Mucosa of descending colon (tissue), 3 donors: Measurements from ENCODE around the gene N4BP2L2. TPM values are rescaled to one million over a fixed set of nuclear protein-coding genes. Genes with fewer than 3 reads are reported as not detected.

Experiments
- ATAC-seq: fragments of 200-7000 bp; cut with Tn5 transposase; one replicate; pipeline ENCODE4 v1.9.1; 2020; ENCODE audit warnings: mild to moderate bottlenecking, moderate library complexity
- DNase-seq, 3 donors: peaks; one replicate each; pipeline ENCODE4 v3.0.0-alpha.2; 2020
- H3K36me3 ChIP-seq: fragments of 200-600 bp; one replicate; pipeline ENCODE4 v1.8.0; 2021; ENCODE audit warnings: low read depth, mild to moderate bottlenecking
- H3K4me1 ChIP-seq: fragments of 200-600 bp; one replicate; pipeline ENCODE4 v1.8.0; 2021; ENCODE audit warnings: low read depth, mild to moderate bottlenecking
- H3K4me3 ChIP-seq: fragments of 200-600 bp; one replicate; pipeline ENCODE4 v1.8.0; 2021; ENCODE audit warnings: mild to moderate bottlenecking
- H3K9me3 ChIP-seq: fragments of 200-600 bp; one replicate; pipeline ENCODE4 v1.8.0; 2021; ENCODE audit warnings: mild to moderate bottlenecking
- intact Hi-C, 2 donors: fragments of 100-400 bp; cut with DNase I in 1 of 2; cut with micrococcal nuclease in 1 of 2; formaldehyde crosslinking; loops; one replicate each; pipeline versions ENCODE4 v1.11.0 to v1.11.1; 2022; cut with DNase I, micrococcal nuclease
- total RNA-seq, 3 donors: library from RNA; stranded (reverse); fragmentation: NEBNext Ultra II Directional in 2 of 3; extraction: Animal tissue kit (Norgen Biotek cat#: 25700) in 2 of 3; gene quantifications; one replicate each; pipeline versions ENCODE4 v1.2.1 to v1.2.4, GENCODE V29; 2021 to 2023
- TF ChIP-seq, protein P1 (sequence below): fragments of 200-600 bp; IDR thresholded peaks from one replicate; pipeline ENCODE4 v1.8.0; 2022; ENCODE audit warnings: antibody characterized with exemption, mild to moderate bottlenecking
- donor health status: DM: no; HTN: no; CAD: no; lungs with moderate emphysema.
- donor health status: DM: no; HTN: no; CAD: no.
- donor health status: DM: no; HTN: yes; CAD: no.

The N4BP2L2 gene
- total RNA-seq, 3 donors from 2014 or later: 89.1 to 160 (median 120) TPM

DNA sequence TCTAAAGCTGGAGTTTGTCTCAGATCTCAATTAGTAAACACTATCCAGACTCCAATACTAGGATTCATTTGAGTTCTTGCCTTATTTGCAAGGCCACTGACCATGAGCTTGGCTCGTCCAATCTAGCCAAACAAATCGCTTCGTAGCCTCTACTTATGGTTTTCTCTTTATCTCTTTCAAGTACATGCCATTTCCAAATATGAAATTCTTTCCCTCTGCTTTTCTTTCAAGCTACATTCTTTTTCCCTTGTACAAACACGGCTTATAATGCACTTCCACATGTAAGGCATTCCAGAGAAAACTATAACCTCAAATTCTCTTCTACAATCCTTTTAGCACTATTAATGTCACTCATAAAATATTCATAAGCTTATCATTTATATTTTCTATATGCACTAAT lies 99.7 kb downstream of the N4BP2L2 start:
- Histone ChIP-seq H3K9me3 (no peaks in the 10 kb centered on the region), H3K36me3 (no peaks in the 10 kb centered on the region), H3K4me3 (no peak overlapping the region), H3K4me1 (no peaks in the 10 kb centered on the region)
- DNase-seq (no peak), ATAC-seq (no peak)
- TF ChIP-seq, protein P1, sequence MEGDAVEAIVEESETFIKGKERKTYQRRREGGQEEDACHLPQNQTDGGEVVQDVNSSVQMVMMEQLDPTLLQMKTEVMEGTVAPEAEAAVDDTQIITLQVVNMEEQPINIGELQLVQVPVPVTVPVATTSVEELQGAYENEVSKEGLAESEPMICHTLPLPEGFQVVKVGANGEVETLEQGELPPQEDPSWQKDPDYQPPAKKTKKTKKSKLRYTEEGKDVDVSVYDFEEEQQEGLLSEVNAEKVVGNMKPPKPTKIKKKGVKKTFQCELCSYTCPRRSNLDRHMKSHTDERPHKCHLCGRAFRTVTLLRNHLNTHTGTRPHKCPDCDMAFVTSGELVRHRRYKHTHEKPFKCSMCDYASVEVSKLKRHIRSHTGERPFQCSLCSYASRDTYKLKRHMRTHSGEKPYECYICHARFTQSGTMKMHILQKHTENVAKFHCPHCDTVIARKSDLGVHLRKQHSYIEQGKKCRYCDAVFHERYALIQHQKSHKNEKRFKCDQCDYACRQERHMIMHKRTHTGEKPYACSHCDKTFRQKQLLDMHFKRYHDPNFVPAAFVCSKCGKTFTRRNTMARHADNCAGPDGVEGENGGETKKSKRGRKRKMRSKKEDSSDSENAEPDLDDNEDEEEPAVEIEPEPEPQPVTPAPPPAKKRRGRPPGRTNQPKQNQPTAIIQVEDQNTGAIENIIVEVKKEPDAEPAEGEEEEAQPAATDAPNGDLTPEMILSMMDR: no peak
- intact Hi-C loops: no loop called here

DNA sequence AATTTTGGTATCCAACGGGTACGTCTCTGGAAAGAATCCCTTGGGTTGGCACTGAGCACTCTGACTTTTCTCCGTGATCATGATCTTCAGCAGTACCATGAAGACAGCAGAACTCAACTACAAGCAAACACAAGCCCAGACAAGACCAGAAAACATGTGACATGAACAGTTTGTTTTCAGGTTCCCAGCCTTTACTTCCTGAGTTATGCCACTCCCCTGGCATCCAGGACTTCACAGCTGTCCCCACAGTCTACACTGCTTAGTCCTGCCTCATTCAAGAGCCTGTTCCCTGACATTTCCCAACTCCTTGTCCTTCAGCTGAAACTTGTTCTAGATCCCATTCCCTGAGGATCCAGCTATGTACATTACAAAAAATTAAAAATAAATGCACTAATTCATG lies 105.7 kb downstream of the N4BP2L2 start:
- DNase-seq: no peak
- intact Hi-C loops: no loop called here
- ATAC-seq: no peak
- Histone ChIP-seq H3K4me3 (no peak overlapping the region), H3K9me3 (no peaks in the 10 kb centered on the region), H3K36me3 (no peaks in the 10 kb centered on the region), H3K4me1 (peaks cover 9% of the 10 kb centered on the region)
- TF ChIP-seq, protein P1: no peak

DNA sequence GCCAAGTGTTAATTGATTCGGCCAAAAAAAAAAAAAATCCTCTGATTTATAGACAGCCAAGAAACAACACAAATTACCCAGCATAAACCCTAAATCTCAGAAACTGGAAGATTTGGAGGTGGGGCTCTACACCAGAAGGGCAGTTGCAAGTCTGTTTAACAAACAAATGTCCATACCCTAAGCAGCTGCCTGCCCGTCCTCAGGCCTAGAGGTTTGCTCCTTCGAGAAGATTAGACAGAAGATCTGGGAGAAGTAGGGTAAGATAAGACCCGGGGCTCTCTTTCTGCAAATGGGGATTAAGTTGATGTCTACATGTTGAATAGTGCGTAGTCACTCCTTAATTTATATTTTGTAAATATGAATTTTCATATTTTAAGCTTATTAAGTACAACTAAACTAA lies 107.2 kb downstream of the N4BP2L2 start:
- intact Hi-C loops: no loop called here
- ATAC-seq: no peak
- H3K4me3 ChIP-seq: no peak overlapping the region

DNA sequence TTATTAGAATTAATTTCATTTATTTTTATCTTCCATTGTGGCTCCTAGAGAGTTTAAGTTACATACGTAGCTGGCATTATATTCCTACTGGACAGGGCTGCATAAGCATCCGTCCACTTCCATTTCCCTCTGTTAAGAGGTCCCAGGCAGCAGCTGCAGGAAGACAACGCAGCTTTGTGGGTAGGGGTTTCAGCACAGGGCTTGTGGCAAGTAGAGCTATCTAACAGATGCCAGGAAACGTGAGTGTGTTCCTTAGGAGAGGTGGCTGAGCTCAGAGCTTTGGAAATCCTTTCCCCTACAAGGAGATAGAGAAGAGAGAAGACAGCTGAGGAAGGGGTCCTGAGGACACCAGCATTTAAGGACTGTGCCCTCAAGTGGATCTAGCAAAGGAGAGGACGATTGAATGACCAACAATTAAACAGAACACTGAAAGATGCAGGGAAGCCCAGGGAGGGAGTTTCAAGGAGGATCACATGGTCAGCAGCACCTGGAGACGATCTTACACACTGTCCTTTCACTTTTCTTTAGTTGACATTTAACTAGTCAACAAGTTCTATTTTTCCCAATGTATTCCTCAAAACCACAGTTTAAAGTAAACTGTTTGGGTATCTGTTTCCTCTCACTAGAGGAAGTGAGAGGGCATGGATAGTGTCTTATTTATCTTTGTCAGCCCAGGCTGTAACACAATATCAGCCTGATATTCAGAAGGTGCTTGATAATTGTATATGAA lies 108.4 kb downstream of the N4BP2L2 start:
- H3K9me3 ChIP-seq: no peaks in the 10 kb centered on the region
- DNase-seq: no peak
- intact Hi-C loops: no loop called here
- no peak for ATAC-seq
- no peaks in the 10 kb centered on the region for H3K36me3 ChIP-seq
- TF ChIP-seq, protein P1: no peak
- peaks cover 19% of the 10 kb centered on the region for H3K4me1 ChIP-seq
- no peak overlapping the region for H3K4me3 ChIP-seq

More for the DNA sequence above, 107.2 kb downstream of the N4BP2L2 start:
- DNase-seq: no peak
- TF ChIP-seq, protein P1: no peak
- Histone ChIP-seq H3K36me3 (no peaks in the 10 kb centered on the region), H3K4me1 (peaks cover 10% of the 10 kb centered on the region), H3K9me3 (no peaks in the 10 kb centered on the region)

DNA sequence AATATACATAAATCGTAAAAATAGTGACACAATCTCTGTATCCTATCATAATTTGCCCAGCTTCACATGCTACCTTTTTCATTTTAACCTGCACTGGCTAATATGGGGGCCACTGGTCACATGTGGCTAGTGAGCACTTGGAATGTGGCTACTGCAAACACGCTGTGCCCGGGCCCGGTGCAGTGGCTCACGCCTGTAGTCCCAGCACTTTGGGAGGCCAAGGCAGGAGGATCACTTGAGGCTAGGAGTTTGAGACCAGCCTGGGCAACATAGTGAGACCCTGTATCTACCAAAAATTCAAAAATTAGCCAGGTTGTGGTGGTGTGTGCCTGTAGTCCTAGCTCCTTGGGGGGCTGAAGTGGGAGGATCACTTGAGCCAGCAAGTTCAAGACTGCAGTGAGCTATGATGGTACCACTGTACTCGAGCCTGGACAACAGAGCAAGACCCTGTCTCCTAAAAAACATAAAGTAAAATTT lies 109.1 kb downstream of the N4BP2L2 start:
- Histone ChIP-seq H3K4me3 (no peak overlapping the region), H3K36me3 (no peaks in the 10 kb centered on the region), H3K9me3 (no peaks in the 10 kb centered on the region), H3K4me1 (peaks cover 19% of the 10 kb centered on the region)
- TF ChIP-seq, protein P1: no peak
- intact Hi-C loops: loop anchor here in 1 of 2 donors (10.0 kb wide), 1 partner anchor 115 kb away; the partner anchor contains the start of genes BRCA2 and ZAR1L
- no peak for ATAC-seq
- DNase-seq: no peak
